ENCODE data around the gene SH3RF3. TPM values are rescaled to one million over a fixed set of nuclear protein-coding genes. Genes with fewer than 3 reads are reported as not detected.
A peak's percentile ranks its signal among the peaks of the same experiment; 100 is the strongest.

The SH3RF3 gene
- total RNA-seq, 2 donors from 2014 or later, result 8.0 to 8.8 TPM

DNA sequence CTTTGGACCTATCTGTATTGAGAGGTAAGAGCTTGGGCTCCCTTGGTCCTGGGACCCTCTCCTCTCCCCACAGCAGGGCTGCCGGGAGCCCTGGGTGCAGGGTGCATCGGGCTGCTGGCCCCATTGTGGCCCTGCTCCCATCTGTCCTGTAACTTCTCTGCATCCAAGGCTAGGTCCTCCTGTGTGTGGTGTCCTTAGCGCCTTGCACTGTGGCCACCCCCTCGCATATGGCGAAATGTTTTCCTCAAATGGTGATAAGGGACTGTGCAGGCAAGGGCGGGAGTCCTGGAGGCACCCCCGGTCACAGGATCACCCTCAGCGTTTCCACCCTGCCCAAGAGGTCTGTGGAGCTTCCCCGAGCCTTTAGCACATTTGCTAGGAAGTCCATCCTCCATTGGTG lies 208.2 kb downstream of the SH3RF3 start:
- no peaks in the 10 kb centered on the region for H3K9me3 ChIP-seq
- DNase-seq (ENCODE audit: low spot score), result no peak
- H3K4me3 ChIP-seq, result no peak overlapping the region
- peaks cover 0 to 11% of the 10 kb centered on the region in 2 donors for H3K4me1 ChIP-seq
- H3K27ac ChIP-seq, result no peak overlapping the region
- no peaks in the 10 kb centered on the region for H3K27me3 ChIP-seq
- no peaks in the 10 kb centered on the region for H3K36me3 ChIP-seq
- TF ChIP-seq, protein P1, sequence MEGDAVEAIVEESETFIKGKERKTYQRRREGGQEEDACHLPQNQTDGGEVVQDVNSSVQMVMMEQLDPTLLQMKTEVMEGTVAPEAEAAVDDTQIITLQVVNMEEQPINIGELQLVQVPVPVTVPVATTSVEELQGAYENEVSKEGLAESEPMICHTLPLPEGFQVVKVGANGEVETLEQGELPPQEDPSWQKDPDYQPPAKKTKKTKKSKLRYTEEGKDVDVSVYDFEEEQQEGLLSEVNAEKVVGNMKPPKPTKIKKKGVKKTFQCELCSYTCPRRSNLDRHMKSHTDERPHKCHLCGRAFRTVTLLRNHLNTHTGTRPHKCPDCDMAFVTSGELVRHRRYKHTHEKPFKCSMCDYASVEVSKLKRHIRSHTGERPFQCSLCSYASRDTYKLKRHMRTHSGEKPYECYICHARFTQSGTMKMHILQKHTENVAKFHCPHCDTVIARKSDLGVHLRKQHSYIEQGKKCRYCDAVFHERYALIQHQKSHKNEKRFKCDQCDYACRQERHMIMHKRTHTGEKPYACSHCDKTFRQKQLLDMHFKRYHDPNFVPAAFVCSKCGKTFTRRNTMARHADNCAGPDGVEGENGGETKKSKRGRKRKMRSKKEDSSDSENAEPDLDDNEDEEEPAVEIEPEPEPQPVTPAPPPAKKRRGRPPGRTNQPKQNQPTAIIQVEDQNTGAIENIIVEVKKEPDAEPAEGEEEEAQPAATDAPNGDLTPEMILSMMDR (IDR thresholded peaks at IDR 0.05), result no peak

DNA sequence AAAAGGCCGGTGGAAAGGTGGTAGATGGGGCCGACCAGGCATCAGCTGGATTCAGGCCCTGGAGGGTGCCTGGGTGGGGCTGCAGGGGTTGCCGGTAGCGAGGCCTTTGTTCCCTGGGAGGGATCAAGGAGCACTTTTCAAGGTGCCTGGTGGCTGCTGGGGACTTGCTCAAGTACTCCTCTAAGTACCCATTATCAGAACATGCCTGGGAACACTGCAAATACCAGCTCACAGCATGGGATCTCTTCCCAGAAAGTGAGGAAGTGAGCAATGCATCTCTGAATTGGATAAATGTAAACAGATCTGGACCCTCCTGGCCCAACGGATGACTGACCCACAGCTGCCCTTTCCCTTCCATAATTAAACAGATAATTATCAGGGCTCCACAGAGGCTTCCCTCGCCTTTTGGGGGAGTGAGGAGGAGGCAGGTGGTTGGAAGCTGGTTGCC lies 210.5 kb downstream of the SH3RF3 start:
- TF ChIP-seq, protein P1 (IDR thresholded peaks at IDR 0.05), result no peak
- peak; percentile 36 for DNase-seq (ENCODE audit: low spot score)
- H3K27ac ChIP-seq, result no peak overlapping the region
- no peak overlapping the region for H3K4me3 ChIP-seq
- H3K4me1 ChIP-seq, result no peaks in the 10 kb centered on the region
- H3K9me3 ChIP-seq, result no peaks in the 10 kb centered on the region
- no peaks in the 10 kb centered on the region for H3K27me3 ChIP-seq
- H3K36me3 ChIP-seq, result no peaks in the 10 kb centered on the region

GRCh38 chr2:109340381-109340780 lies 211.4 kb downstream of the SH3RF3 start:
- no peak overlapping the region for H3K27ac ChIP-seq
- DNase-seq (ENCODE audit: low spot score), result no peak
- TF ChIP-seq, protein P1 (IDR thresholded peaks at IDR 0.05), result no peak
- H3K9me3 ChIP-seq, result no peaks in the 10 kb centered on the region
- no peaks in the 10 kb centered on the region for H3K27me3 ChIP-seq
- H3K36me3 ChIP-seq, result no peaks in the 10 kb centered on the region
- H3K4me3 ChIP-seq, result no peak overlapping the region
- no peaks in the 10 kb centered on the region for H3K4me1 ChIP-seq

- Histone ChIP-seq H3K4me1 (no peaks in the 10 kb centered on the region), H3K9me3 (no peaks in the 10 kb centered on the region)
These were observed 212.6 kb downstream of the SH3RF3 start for GRCh38 chr2:109341355-109342255.

DNA sequence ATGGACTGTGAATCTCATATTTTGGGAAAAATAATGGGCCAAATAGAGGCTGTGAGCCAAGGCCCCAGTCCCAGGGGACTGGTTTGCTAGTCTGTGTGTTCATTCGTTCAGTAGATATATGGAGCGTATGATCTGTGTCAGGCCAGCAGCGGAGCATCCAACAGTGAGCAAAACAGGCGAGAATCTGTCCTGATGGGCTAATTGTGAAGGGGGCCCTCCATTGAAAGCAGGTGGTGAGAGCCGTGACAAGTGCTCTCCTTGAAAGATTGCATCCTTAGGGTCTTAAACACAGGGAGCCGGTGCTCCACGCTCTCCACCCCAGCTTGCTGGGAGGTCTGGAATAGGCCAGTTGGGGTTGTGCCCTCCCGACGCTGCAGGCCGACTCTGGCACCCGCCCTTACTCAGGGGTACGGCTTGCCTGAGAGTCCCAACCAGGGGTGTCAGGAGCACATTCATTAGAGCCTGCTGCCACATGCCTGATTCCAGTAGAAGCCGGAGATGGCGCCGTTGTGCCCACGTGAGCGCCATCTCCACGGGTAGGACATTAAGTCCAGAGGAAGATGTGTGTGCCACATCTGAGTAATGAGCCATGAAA lies 213.3 kb downstream of the SH3RF3 start:
- H3K4me3 ChIP-seq, result no peak overlapping the region
- H3K27ac ChIP-seq, result no peak overlapping the region
- peak; percentile 26 for DNase-seq (ENCODE audit: low spot score)
- H3K36me3 ChIP-seq, result no peaks in the 10 kb centered on the region
- no peaks in the 10 kb centered on the region for H3K4me1 ChIP-seq
- H3K27me3 ChIP-seq, result no peaks in the 10 kb centered on the region
- no peaks in the 10 kb centered on the region for H3K9me3 ChIP-seq
- TF ChIP-seq, protein P1 (IDR thresholded peaks at IDR 0.05), result no peak

More at GRCh38 chr2:109341355-109342255, 212.6 kb downstream of the SH3RF3 start:
- Histone ChIP-seq H3K27ac (no peak overlapping the region), H3K27me3 (no peaks in the 10 kb centered on the region), H3K4me3 (no peak overlapping the region), H3K36me3 (no peaks in the 10 kb centered on the region)
- peak; percentile 42 for DNase-seq (ENCODE audit: low spot score)
- TF ChIP-seq, protein P1 (IDR thresholded peaks at IDR 0.05), result no peak
